Amniotic stem cell (primary cell): ENCODE results near the gene TWF2.

Experiments
- DNase-seq: peaks from one replicate; lab custom pipeline; 2025; lab: John Stamatoyannopoulos, UW

Gene TWF2

GRCh38 chr3:52222319-52223221 lies 16.4 kb downstream of the TWF2 start:
- DNase-seq: no peak

GRCh38 chr3:52221563-52222318 lies 17.2 kb downstream of the TWF2 start:
- DNase-seq: no peak

- DNase-seq: no peak
Observed at GRCh38 chr3:52221141-52221562, 17.8 kb downstream of the TWF2 start.

- peak; percentile 47 for DNase-seq
Observed at GRCh38 chr3:52220380-52221026, 18.5 kb downstream of the TWF2 start.

GRCh38 chr3:52218937-52219650 lies 19.9 kb downstream of the TWF2 start:
- DNase-seq: no peak

GRCh38 chr3:52218454-52218853 lies 20.5 kb downstream of the TWF2 start:
- no peak for DNase-seq

GRCh38 chr3:52218026-52218425 lies 20.9 kb downstream of the TWF2 start:
- DNase-seq: no peak

GRCh38 chr3:52217409-52217805 lies 21.6 kb downstream of the TWF2 start:
- DNase-seq: no peak

GRCh38 chr3:52216585-52217408 lies 22.2 kb downstream of the TWF2 start:
- no peak for DNase-seq

- DNase-seq: no peak
Observed at GRCh38 chr3:52215351-52215750, 23.6 kb downstream of the TWF2 start.

GRCh38 chr3:52213901-52214300 lies 25.1 kb downstream of the TWF2 start:
- DNase-seq: no peak

GRCh38 chr3:52213005-52213404 lies 26.0 kb downstream of the TWF2 start:
- DNase-seq: no peak

- no peak for DNase-seq
Observed at GRCh38 chr3:52211268-52211891, 27.6 kb downstream of the TWF2 start.

GRCh38 chr3:52210550-52211046 lies 28.4 kb downstream of the TWF2 start:
- DNase-seq: no peak

GRCh38 chr3:52210037-52210436 lies 28.9 kb downstream of the TWF2 start:
- no peak for DNase-seq

- no peak for DNase-seq
Observed at GRCh38 chr3:52208556-52208955, 30.4 kb downstream of the TWF2 start.

- no peak for DNase-seq
Observed at GRCh38 chr3:52205727-52206372, 33.1 kb downstream of the TWF2 start.

GRCh38 chr3:52204337-52205073 lies 34.5 kb downstream of the TWF2 start:
- DNase-seq: no peak

- DNase-seq: no peak
Observed at GRCh38 chr3:52203701-52204100, 35.3 kb downstream of the TWF2 start.
